Neuronal stem cell (in vitro differentiated cells): ENCODE measurements around the gene OTOG.

Source experiments
- DNase-seq: peaks from one replicate; pipeline ENCODE4 v3.0.0-alpha.2; 2013; ENCODE audit warnings: low spot score
- H2AFZ ChIP-seq: one replicate; pipeline ENCODE4 v1.6.1; 2013; ENCODE audit warnings: mild to moderate bottlenecking, low read length, inconsistent platforms
- H2AK5ac ChIP-seq: 2 replicates; pipeline ENCODE4 v1.6.1; 2013; ENCODE audit warnings: low read depth, mild to moderate bottlenecking, inconsistent platforms, low read length, moderate library complexity, mixed read lengths
- H2BK120ac ChIP-seq: 2 replicates; pipeline ENCODE4 v1.6.1; 2013; ENCODE audit warnings: low read depth, mild to moderate bottlenecking, inconsistent platforms, low read length, moderate library complexity, mixed read lengths
- H2BK12ac ChIP-seq: one replicate; pipeline ENCODE4 v1.6.1; 2013; ENCODE audit warnings: low read length, inconsistent platforms
- H2BK15ac ChIP-seq: 2 replicates; pipeline ENCODE4 v1.6.1; 2013; ENCODE audit warnings: mild to moderate bottlenecking, low read length, inconsistent platforms, mixed read lengths
- H2BK5ac ChIP-seq: one replicate; pipeline ENCODE4 v1.6.1; 2013; ENCODE audit warnings: inconsistent platforms, mild to moderate bottlenecking, low read length, moderate library complexity
- H3K14ac ChIP-seq: one replicate; pipeline ENCODE4 v1.6.1; 2013; ENCODE audit warnings: low read length, inconsistent platforms
- H3K18ac ChIP-seq: 2 replicates; pipeline ENCODE4 v1.6.1; 2013; ENCODE audit warnings: low read length, inconsistent platforms
- H3K23ac ChIP-seq: 2 replicates; pipeline ENCODE4 v1.6.1; 2013; ENCODE audit warnings: low read depth, mild to moderate bottlenecking, mixed read lengths, low read length, inconsistent platforms; ENCODE audit not compliant: poor library complexity
- H3K27ac ChIP-seq: replicated peaks from 3 replicates; pipeline ENCODE4 v1.5.1; 2013; ENCODE audit warnings: low read length, inconsistent platforms
- H3K27me3 ChIP-seq, 3 experiments: 2 replicates each; pipeline ENCODE4 v1.6.1; 2013; ENCODE audit warnings: low read length in 3 of 3, mild to moderate bottlenecking in 2 of 3, inconsistent platforms in 1 of 3, low read depth in 1 of 3, mixed read lengths in 1 of 3, moderate library complexity in 1 of 3; ENCODE audit not compliant: control insufficient read depth in 3 of 3, insufficient read depth in 3 of 3
- H3K36me3 ChIP-seq, 2 donors: replicated peaks in 1 of 2; 2 replicates each; pipeline ENCODE4 v1.6.1; 2013; ENCODE audit warnings: low read length in 2 of 2; ENCODE audit not compliant: control insufficient read depth in 2 of 2, insufficient read depth in 2 of 2
- H3K4ac ChIP-seq: 2 replicates; pipeline ENCODE4 v1.6.1; 2013; ENCODE audit warnings: inconsistent platforms, mild to moderate bottlenecking, low read length, moderate library complexity
- H3K4me1 ChIP-seq, 2 donors: 1 replicate in 1 of 2; 2 replicates in 1 of 2; pipeline ENCODE4 v1.6.1; 2013; ENCODE audit warnings: low read length in 2 of 2, low read depth in 1 of 2; ENCODE audit not compliant: control insufficient read depth in 2 of 2, insufficient read depth in 1 of 2
- H3K4me2 ChIP-seq: one replicate; pipeline ENCODE4 v1.6.1; 2013; ENCODE audit warnings: mild to moderate bottlenecking, low read length, inconsistent platforms; ENCODE audit not compliant: insufficient read depth, poor library complexity, severe bottlenecking
- H3K4me3 ChIP-seq, 2 donors: 2 replicates each; pipeline ENCODE4 v1.5.1; 2013; ENCODE audit warnings: low read length in 2 of 2, mild to moderate bottlenecking in 2 of 2, inconsistent platforms in 1 of 2, moderate library complexity in 1 of 2
- H3K79me1 ChIP-seq: one replicate; pipeline ENCODE4 v1.6.1; 2013; ENCODE audit warnings: low read depth, mild to moderate bottlenecking, inconsistent platforms, low read length, moderate library complexity
- H3K9ac ChIP-seq: one replicate; pipeline ENCODE4 v1.6.1; 2013; ENCODE audit warnings: mild to moderate bottlenecking, low read depth, low read length, inconsistent platforms; ENCODE audit not compliant: poor library complexity
- H3K9me3 ChIP-seq, 2 donors: replicated peaks in 1 of 2; 2 replicates each; pipeline versions ENCODE3 to v1.6.1; 2013; ENCODE audit warnings: low read length in 2 of 2, mild to moderate bottlenecking in 2 of 2, inconsistent platforms in 1 of 2, low read depth in 1 of 2, mixed read lengths in 1 of 2, moderate library complexity in 1 of 2; ENCODE audit not compliant: control insufficient read depth in 2 of 2, insufficient read depth in 1 of 2
- H4K8ac ChIP-seq: one replicate; pipeline ENCODE4 v1.6.1; 2013; ENCODE audit warnings: low read depth, mild to moderate bottlenecking, inconsistent platforms, low read length, moderate library complexity
- H4K91ac ChIP-seq: one replicate; pipeline ENCODE4 v1.6.1; 2013; ENCODE audit warnings: low read length, low read depth, mild to moderate bottlenecking, inconsistent platforms; ENCODE audit not compliant: poor library complexity
- WGBS, 2 donors: extraction: QIAGEN DNeasy Blood & Tissue Kit; methylation state at CpG; one replicate each; pipeline ENCODE4 v1.1.7; 2013; ENCODE audit warnings: missing lambda C conversion rate in 2 of 2, mixed read lengths in 1 of 2; ENCODE audit not compliant: insufficient read length in 2 of 2, insufficient replicate concordance in 1 of 2; ENCODE audit errors: extremely low coverage in 2 of 2; 5-methylcytosine and 5-hydroxymethylcytosine counted together

Gene OTOG

DNA sequence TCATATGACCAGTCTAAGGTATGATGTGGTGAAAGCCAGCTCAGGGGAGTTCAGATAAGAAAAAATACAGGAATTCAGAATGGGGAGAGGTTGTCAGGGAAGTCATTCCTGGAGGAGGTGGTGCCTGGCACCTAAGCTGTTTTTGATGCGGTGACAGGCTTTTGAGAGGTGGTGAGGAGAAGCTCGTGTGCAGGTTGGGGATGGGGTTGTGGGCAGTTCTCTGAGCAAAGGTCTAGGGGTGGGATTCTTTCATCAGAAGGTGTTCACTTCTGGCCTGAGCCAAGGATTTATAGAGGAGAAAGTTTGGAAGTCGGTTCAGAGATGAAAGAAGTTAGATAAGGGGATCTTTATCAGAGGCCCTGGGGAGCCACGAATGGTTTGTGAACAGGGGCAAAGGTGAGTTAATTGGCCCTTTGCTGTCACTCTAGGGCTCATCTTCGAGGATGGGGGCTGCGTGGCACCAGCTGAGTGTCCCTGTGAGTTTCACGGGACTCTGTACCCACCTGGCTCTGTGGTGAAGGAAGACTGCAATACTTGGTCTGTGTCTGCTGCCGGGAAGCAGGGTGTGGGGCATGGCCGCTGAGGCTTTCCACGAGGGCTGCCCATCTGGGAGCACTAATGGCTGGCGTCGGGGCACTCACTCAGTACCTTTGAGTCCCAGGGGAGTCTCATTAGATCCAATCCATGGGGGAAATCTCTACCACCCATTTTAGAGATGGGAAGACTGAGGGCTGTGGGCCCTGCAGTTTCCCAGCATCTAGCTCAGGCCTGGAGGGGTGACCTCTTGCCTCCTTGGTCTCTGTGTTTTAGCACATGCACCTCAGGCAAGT lies 13.4 kb downstream of the OTOG start:
- H2BK120ac ChIP-seq: no peak overlapping the region
- H3K27ac ChIP-seq: no peak overlapping the region
- no peak overlapping the region for H2BK15ac ChIP-seq
- peak overlapping the region; percentile 67 for H4K91ac ChIP-seq
- peaks cover 0 to 6% (median 0%) of the 10 kb centered on the region in 3 experiments for H3K27me3 ChIP-seq
- H3K23ac ChIP-seq: no peak overlapping the region
- no peak overlapping the region for H4K8ac ChIP-seq
- no peak overlapping the region for H3K14ac ChIP-seq
- H2BK5ac ChIP-seq: no peak overlapping the region
- H2AK5ac ChIP-seq: peak overlapping the region; percentile 22
- no peaks in the 10 kb centered on the region for H3K79me1 ChIP-seq
- H3K4me2 ChIP-seq: no peak overlapping the region
- peak overlapping the region; percentile 50 for H3K9ac ChIP-seq
- no peak overlapping the region for H3K4me3 ChIP-seq
- no peak overlapping the region for H3K4ac ChIP-seq
- H3K18ac ChIP-seq: peak overlapping the region; percentile 39
- no CpG with 5 or more reads among the region's 12 CpGs for WGBS, 2 donors
- no peak overlapping the region for H2AFZ ChIP-seq
- DNase-seq: no peak
- H3K9me3 ChIP-seq: no peaks in the 10 kb centered on the region
- H3K36me3 ChIP-seq: no peaks in the 10 kb centered on the region
- no peak overlapping the region for H2BK12ac ChIP-seq
- H3K4me1 ChIP-seq: no peaks in the 10 kb centered on the region

DNA sequence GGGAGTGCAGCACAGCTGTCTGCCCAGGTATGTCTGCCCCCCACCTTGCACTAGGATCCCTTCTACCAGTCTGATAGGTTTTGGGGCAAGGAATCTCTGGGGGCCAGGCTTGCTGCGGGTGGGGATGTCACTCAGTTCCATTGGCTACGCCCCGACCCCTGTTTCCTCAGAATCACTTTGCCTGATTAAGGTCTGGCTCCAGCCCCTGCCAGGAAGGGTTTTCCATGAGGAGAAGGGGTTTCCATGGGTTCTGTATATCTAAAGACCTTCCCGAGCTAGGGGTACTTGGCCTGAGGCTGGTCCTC lies 14.0 kb downstream of the OTOG start:
- Histone ChIP-seq H3K9ac (peak overlapping the region; percentile 50), H3K23ac (no peak overlapping the region), H2BK5ac (no peak overlapping the region), H4K8ac (no peak overlapping the region), H2BK120ac (no peak overlapping the region), H3K36me3 (no peaks in the 10 kb centered on the region), H3K4me1 (no peaks in the 10 kb centered on the region), H3K9me3 (no peaks in the 10 kb centered on the region), H3K27ac (no peak overlapping the region), H2AK5ac (no peak overlapping the region), H3K14ac (no peak overlapping the region), H2AFZ (no peak overlapping the region), H4K91ac (peak overlapping the region; percentile 67), H3K4me2 (no peak overlapping the region), H3K27me3 (peaks cover 0 to 6% (median 0%) of the 10 kb centered on the region in 3 experiments), H3K79me1 (no peaks in the 10 kb centered on the region), H3K4ac (no peak overlapping the region), H3K18ac (no peak overlapping the region), H2BK12ac (no peak overlapping the region), H2BK15ac (no peak overlapping the region), H3K4me3 (no peak overlapping the region)
- DNase-seq: no peak
- WGBS, 2 donors: no CpG with 5 or more reads among the region's 4 CpGs

DNA sequence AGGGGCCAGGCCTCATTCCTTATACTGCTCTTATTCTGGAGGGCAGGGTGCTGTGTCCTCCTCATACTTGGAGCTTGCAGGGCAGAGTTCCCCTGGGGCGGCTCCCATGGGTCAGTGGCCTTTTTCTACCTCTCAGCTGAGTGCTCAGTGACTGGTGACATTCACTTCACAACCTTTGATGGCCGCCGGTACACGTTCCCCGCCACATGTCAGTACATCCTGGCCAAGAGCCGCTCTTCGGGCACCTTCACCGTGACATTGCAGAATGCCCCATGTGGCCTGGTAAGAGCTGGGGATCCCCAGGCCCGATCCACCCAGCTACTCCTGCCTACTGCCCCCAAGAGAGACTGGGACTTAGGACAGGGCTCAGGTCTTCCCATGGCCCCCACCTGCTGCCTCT lies 14.5 kb downstream of the OTOG start:
- DNase-seq: no peak
- Histone ChIP-seq H2BK120ac (no peak overlapping the region), H3K36me3 (no peaks in the 10 kb centered on the region)

DNA sequence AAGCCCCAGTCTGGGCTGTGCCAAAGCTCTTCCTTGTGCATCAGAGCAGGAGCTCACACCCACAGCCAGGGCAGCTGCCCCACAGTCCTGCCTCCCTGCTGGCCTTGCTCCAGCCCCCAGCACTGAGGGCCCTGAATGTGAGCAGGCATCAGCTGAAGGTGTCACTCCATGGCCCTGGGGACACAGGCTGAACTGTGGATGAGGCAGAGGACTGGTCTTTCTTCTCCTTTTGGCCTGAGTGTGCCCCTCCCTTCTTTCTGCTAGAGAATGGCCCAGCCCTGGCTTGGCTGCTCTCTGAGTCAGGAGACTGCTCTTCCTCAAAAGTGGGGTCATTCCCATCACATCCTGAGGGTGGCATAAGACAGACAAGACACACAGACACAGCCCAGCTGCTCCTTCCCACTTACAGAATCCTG lies 16.2 kb downstream of the OTOG start:
- no peak overlapping the region for H2BK120ac ChIP-seq
- no peaks in the 10 kb centered on the region for H3K36me3 ChIP-seq
- H2BK15ac ChIP-seq: no peak overlapping the region
- peak overlapping the region; percentile 35 for H2BK12ac ChIP-seq
- no peaks in the 10 kb centered on the region for H3K4me1 ChIP-seq
- H3K23ac ChIP-seq: no peak overlapping the region
- no peaks in the 10 kb centered on the region for H3K9me3 ChIP-seq
- H2BK5ac ChIP-seq: no peak overlapping the region
- no peak overlapping the region for H3K27ac ChIP-seq
- no peak overlapping the region for H3K18ac ChIP-seq
- H3K9ac ChIP-seq: no peak overlapping the region
- peaks cover 0 to 6% (median 0%) of the 10 kb centered on the region in 3 experiments for H3K27me3 ChIP-seq
- no peak overlapping the region for H2AFZ ChIP-seq
- no peaks in the 10 kb centered on the region for H3K79me1 ChIP-seq
- no peak overlapping the region for H3K4me2 ChIP-seq
- no peak overlapping the region for H4K91ac ChIP-seq
- no peak for DNase-seq
- no peak overlapping the region for H3K4ac ChIP-seq
- no peak overlapping the region for H3K14ac ChIP-seq
- no peak overlapping the region for H4K8ac ChIP-seq
- no peak overlapping the region for H3K4me3 ChIP-seq
- no peak overlapping the region for H2AK5ac ChIP-seq

More for the DNA sequence above, 14.5 kb downstream of the OTOG start:
- no peak overlapping the region for H2AFZ ChIP-seq
- H3K4me1 ChIP-seq: no peaks in the 10 kb centered on the region
- H2AK5ac ChIP-seq: no peak overlapping the region
- no peaks in the 10 kb centered on the region for H3K9me3 ChIP-seq
- H2BK5ac ChIP-seq: no peak overlapping the region
- no peak overlapping the region for H4K8ac ChIP-seq
- no peak overlapping the region for H3K27ac ChIP-seq
- H3K4ac ChIP-seq: no peak overlapping the region
- no peaks in the 10 kb centered on the region for H3K79me1 ChIP-seq
- no peak overlapping the region for H3K9ac ChIP-seq
- no peak overlapping the region for H3K23ac ChIP-seq
- H3K18ac ChIP-seq: no peak overlapping the region
- no CpG with 5 or more reads among the region's 9 CpGs for WGBS, 2 donors
- no peak overlapping the region for H3K4me2 ChIP-seq
- H4K91ac ChIP-seq: no peak overlapping the region
- peak overlapping the region in 1 of 2 donors; percentile 6 for H3K4me3 ChIP-seq
- peaks cover 0 to 6% (median 0%) of the 10 kb centered on the region in 3 experiments for H3K27me3 ChIP-seq
- no peak overlapping the region for H2BK15ac ChIP-seq
- no peak overlapping the region for H2BK12ac ChIP-seq
- no peak overlapping the region for H3K14ac ChIP-seq
